DMS79 (cell line): ENCODE results near the gene ZBTB40.

Experiments
- DNase-seq: peaks from one replicate; lab custom pipeline; 2025; lab: John Stamatoyannopoulos, UW

Gene ZBTB40, protein sequence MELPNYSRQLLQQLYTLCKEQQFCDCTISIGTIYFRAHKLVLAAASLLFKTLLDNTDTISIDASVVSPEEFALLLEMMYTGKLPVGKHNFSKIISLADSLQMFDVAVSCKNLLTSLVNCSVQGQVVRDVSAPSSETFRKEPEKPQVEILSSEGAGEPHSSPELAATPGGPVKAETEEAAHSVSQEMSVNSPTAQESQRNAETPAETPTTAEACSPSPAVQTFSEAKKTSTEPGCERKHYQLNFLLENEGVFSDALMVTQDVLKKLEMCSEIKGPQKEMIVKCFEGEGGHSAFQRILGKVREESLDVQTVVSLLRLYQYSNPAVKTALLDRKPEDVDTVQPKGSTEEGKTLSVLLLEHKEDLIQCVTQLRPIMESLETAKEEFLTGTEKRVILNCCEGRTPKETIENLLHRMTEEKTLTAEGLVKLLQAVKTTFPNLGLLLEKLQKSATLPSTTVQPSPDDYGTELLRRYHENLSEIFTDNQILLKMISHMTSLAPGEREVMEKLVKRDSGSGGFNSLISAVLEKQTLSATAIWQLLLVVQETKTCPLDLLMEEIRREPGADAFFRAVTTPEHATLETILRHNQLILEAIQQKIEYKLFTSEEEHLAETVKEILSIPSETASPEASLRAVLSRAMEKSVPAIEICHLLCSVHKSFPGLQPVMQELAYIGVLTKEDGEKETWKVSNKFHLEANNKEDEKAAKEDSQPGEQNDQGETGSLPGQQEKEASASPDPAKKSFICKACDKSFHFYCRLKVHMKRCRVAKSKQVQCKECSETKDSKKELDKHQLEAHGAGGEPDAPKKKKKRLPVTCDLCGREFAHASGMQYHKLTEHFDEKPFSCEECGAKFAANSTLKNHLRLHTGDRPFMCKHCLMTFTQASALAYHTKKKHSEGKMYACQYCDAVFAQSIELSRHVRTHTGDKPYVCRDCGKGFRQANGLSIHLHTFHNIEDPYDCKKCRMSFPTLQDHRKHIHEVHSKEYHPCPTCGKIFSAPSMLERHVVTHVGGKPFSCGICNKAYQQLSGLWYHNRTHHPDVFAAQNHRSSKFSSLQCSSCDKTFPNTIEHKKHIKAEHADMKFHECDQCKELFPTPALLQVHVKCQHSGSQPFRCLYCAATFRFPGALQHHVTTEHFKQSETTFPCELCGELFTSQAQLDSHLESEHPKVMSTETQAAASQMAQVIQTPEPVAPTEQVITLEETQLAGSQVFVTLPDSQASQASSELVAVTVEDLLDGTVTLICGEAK

GRCh38 chr1:22451702-22452480 is at the start of gene ZBTB40:
ZBTB40 (plus strand) TSS chr1:22451851; CDS start chr1:22489949, 38,098 bp downstream.
- DNase-seq: peak; percentile 92

DNA sequence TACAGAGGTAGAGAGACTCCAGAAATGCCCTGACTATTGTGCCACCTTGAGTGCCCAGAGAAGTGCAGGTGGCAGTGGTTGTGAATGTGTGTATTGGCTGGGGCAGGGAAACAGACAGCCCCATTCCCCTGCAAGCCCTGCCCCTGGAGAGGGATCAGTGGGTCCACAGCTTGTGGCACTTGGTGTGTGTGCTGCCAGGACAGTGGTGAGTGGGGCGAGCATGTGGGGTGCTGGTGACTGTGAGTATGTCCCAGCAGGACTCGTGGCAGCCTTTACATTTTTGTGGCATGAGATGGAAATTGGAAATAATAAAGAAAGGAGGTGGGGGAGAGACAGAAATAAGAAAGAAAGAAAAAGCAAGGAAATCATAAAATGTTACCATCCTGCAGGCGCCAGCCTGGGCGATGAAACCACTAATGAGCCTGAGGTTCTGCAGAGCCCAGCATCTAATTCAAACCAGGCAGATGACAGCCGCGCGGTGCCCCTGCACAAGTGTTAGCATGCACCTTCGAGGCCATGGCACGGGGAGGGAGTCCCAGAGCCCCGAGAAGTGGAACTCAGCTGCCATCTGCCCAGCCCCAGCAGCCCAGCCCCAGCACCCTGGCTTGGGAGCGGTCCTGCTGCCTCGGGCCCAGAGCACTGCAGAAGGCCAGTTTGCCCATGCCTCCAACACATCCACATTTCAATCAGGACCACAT is 49.1 kb upstream of the ZBTB40 start:
- DNase-seq: no peak

GRCh38 chr1:22404486-22404885 is 47.2 kb upstream of the ZBTB40 start:
- DNase-seq: no peak

DNA sequence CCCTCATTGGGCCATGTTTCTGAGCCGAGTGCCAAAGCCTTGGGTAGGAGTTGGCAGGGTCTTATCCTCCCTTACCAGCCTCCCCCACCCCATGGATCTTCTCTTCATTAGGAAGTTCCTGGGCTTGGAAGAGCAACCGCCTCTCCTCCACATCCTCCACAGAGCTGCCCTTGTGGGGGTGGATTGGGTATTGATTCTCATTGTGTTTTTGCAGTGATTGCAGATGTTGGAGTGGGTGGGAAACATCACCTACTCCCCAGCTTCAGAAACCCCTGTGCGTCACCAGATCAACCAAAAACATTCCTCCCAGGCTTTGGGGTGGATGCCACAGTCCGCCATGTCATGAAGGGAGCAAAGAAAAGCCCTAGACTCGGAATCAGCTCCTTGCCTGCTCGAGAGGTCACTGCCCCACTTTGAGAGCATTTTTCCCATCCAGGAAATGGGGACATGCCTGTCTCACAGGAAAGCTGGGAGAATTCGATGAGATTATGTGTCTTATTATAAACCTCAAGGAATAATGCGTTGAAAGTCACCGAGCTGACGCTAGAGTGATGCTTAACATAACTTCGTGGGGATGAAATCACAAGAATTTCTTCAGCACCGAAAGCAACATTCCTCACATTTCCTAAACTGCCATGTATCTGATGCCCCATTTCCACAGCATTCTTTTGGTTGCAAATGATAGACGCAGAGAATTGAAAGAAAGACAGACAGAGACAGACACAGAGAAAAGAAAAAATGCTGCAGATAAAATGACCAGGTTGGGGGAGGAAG is 44.7 kb upstream of the ZBTB40 start:
- DNase-seq: no peak

DNA sequence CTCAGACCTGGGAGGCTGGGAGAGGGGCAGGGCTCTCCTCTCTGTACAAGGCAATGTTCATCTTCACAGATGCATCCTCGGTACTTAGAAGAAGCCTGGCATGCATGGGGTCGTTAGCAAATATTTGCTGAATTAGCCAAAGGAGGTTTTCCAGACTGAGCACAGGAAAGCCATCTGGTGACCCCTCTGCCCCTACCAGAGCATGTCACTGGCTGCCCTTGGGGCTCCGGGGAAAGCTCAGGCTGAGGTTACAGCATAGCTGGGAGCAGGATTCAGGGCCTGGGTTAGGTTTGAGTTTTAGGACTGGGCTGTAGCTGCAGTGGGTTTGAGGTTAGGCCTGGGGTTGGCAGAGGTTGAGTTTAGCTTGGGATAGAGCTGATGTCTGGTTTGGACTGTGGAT is 43.4 kb upstream of the ZBTB40 start:
- DNase-seq: no peak

- DNase-seq: no peak
Observed at GRCh38 chr1:22410401-22410800, 41.2 kb upstream of the ZBTB40 start.

GRCh38 chr1:22410928-22411495 is 40.6 kb upstream of the ZBTB40 start:
- DNase-seq: no peak

GRCh38 chr1:22411589-22411988 is 40.1 kb upstream of the ZBTB40 start:
- no peak for DNase-seq

DNA sequence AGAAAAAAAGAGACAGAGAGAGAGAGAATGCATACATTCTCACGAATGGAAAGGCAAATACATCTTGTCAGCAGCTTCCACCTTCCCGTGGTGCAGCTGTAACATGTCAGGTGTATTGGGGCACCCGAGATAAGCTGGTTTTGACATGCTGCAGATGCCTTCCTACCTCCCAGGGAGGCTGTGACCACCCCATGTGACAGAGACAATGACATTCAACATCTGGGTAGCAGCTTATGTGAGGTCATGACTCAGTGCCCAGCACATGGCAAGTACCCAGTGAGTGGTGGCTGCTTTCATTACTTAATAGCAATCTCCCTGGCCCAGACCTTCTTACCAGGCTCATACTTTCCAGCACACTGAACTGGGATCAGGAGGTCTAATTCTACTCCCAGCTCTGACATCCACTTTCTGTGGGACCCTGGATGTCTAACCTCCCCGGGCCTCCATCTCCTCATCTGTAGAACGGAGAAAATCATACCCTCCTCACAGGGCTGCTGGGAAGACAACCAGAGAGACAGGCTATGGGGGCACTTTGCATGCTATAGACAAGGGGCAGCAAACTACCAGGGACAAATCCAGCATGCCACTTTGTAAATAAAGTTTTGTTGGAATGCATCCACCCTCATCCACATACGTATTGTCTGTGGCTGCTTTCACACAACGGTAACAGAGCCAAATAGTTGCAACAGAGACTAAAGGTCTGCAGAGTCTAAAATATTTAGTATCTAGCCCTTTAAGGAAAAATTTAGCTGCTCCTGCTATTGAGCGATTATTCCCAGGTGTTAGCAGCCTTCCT is 38.5 kb upstream of the ZBTB40 start:
- no peak for DNase-seq

- DNase-seq: no peak
Observed at GRCh38 chr1:22413799-22414198, 37.9 kb upstream of the ZBTB40 start.

GRCh38 chr1:22414244-22414751 is 37.4 kb upstream of the ZBTB40 start:
- DNase-seq: peak; percentile 35

DNA sequence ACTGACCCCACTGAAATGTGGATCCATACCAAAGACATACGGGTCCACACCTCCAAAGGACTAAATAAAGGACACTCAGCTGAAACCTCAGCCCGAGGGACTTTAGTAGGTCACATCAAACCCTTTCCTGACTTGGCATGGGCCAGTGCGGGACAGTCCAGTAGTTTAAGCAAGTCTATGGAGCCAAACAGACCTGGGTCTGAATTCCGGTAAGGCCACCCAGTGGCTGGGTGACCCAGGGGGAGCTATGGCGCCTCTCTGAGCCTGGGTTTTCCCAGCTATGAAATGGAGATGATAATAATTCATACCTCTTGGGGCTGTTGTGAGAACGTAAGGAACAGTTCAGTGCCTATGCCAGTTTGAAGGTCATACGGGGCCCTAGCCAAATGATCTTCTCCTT is 36.2 kb upstream of the ZBTB40 start:
- no peak for DNase-seq

GRCh38 chr1:22416555-22417454 is 34.8 kb upstream of the ZBTB40 start:
- peak; percentile 60 for DNase-seq

DNA sequence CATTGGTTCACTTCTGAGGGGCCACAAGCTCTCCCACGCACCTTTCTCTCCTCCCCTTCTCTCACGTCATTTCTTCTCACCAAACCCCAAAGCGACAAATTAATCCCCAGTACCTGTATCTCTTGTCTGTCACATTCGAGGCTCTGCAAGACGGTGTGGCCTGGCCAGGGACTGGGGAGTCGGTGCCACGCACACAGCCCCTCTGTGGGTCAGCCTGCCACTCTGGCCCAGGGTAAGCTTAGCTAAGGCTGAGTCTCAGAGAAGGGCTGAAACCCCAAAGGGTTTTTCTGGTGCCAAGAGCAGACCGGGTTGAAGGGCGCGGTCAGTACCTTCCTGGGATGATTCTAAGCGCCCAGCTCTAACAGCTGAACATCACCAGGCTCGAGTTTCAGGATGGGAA is 34.2 kb upstream of the ZBTB40 start:
- DNase-seq: no peak

GRCh38 chr1:22418312-22418711 is 33.3 kb upstream of the ZBTB40 start:
- no peak for DNase-seq

- DNase-seq: no peak
Observed at GRCh38 chr1:22418933-22419382, 32.7 kb upstream of the ZBTB40 start.

- peak; percentile 61 for DNase-seq
Observed at GRCh38 chr1:22420455-22421053, 31.1 kb upstream of the ZBTB40 start.
